ENCODE results near the gene EHD4.

EHD4 gene

DNA sequence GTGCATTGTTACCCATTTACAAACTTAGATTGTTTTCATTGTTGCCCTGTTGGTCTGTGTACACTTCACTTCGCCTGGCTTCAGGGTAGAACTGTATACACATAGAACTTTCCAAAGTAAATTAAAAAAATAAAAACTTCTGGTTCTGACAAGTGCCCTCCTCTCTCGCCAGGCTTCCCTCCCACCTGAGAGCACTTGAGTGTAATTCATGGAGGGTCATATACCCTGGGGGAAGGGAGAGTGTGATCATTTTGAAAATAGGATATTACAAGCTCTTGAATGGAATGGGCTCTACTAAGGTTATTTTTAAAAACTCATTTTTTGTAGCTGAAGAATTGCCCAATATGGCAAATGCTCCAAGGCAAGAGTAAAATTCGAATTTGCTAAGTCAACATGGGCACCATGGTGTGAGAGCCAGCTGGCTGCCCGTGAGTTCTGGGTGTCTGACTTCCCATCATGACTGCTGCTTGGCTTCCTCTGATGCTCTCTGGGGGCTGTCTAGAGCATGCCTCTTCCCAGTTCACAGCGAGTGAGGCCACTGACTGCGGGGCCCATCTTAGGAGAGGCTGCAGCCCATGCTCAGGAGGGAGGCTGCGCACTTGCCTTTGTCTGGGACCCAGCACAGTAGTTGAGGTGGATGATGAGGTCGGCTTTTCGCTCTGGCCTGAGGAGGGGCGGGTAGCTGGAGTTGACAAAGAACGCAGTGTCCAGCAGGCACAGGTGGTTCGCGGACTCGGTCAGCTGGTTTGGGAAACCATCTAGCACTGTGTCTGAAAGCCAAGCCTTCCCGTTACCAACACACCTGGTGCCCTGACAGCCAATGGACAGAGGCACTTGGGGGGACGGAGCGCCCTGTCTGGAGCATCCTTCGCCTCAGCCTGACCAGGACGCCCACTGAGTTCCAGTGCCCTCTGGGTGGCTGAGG, 13.1 kb upstream of the EHD4 start:
- FAIRE-seq (no peak), DNase-seq (ENCODE audit: insufficient read length) (no peak)
- TF ChIP-seq POLR2AphosphoS5 (IDR thresholded peaks at IDR 0.05; ENCODE audit: low read depth, low read length) (no peak), TAF1 (IDR thresholded peaks at IDR 0.05; ENCODE audit: borderline replicate concordance, low read depth, low read length) (no peak), POLR2A (IDR thresholded peaks at IDR 0.05; ENCODE audit: low read depth, low read length) (no peak)

DNA sequence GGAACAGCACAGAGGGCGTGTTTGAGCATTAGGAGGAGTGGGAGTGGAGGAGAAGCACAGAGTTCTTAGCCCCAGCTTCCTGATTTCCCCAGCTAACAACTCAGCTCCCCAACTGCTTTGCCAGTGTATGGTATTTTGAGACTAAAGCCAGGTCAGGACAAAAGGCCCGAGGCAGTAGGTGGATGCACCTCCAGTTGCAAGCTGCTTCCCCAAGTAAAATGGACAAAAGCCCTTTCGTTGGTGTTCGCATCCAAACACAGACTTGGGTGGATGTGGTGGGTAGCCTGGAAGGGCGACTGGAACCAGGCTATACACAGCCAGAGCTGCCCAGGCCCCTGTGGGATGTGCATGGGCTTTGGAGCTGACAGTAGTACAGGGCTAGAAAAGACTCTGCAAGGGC, 12.3 kb upstream of the EHD4 start:
- TF ChIP-seq TAF1 (IDR thresholded peaks at IDR 0.05; ENCODE audit: borderline replicate concordance, low read depth, low read length) (no peak), POLR2AphosphoS5 (IDR thresholded peaks at IDR 0.05; ENCODE audit: low read depth, low read length) (no peak), POLR2A (IDR thresholded peaks at IDR 0.05; ENCODE audit: low read depth, low read length) (no peak)
- FAIRE-seq (no peak), DNase-seq (ENCODE audit: insufficient read length) (no peak)

GRCh38 chr15:41983621-41984571, 11.5 kb upstream of the EHD4 start:
- FAIRE-seq (no peak), DNase-seq (ENCODE audit: insufficient read length) (no peak)
- TF ChIP-seq POLR2AphosphoS5 (IDR thresholded peaks at IDR 0.05; ENCODE audit: low read depth, low read length) (no peak), TAF1 (IDR thresholded peaks at IDR 0.05; ENCODE audit: borderline replicate concordance, low read depth, low read length) (no peak), POLR2A (IDR thresholded peaks at IDR 0.05; ENCODE audit: low read depth, low read length) (no peak)

GRCh38 chr15:41983221-41983620, 10.9 kb upstream of the EHD4 start:
- DNase-seq (ENCODE audit: insufficient read length) (no peak), FAIRE-seq (no peak)
- TF ChIP-seq POLR2A (IDR thresholded peaks at IDR 0.05; ENCODE audit: low read depth, low read length), result no peak
- TF ChIP-seq POLR2AphosphoS5 (IDR thresholded peaks at IDR 0.05; ENCODE audit: low read depth, low read length), result no peak
- TF ChIP-seq TAF1 (IDR thresholded peaks at IDR 0.05; ENCODE audit: borderline replicate concordance, low read depth, low read length), result no peak

DNA sequence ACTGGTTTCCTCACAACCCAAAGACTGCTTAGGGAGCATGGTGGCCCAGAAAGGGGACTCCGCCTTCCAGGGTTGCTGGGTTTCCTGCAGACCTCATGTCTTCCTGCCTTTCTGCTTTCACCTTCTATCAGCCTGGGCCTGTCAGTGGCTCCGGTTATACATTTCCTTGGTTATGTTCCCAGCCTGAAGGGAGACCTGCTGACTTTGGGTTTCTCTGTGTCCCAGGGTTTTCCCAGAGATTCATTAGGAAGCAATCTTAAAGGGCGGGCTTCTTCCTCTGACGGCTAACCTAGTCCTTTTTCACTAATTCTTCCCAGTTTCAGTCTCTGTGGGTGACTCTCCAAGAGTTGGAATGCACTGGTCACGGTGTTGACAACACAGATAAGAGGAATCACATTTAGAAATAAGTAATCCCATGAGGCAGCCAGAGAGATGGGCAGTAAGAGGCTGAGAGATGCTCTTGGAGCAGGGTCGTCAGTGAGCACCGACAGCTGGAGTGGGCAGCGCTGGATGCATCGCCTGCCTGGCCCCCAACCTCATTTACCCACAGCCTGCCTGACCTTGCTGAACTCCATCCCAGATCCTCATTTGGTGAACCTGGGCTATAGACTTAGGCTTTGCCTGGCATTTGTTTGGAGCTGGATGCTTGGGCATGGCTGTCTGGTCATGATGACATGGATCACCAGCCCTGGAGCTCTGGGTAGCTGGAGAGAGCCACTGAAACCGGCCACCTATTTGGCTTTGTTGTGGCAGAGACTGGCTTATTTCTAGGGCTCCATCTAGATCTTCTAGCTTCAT, 10.0 kb upstream of the EHD4 start:
- DNase-seq (ENCODE audit: insufficient read length) (no peak), FAIRE-seq (no peak)
- TF ChIP-seq TAF1 (IDR thresholded peaks at IDR 0.05; ENCODE audit: borderline replicate concordance, low read depth, low read length) (no peak), POLR2A (IDR thresholded peaks at IDR 0.05; ENCODE audit: low read depth, low read length) (no peak), POLR2AphosphoS5 (IDR thresholded peaks at IDR 0.05; ENCODE audit: low read depth, low read length) (no peak)

DNA sequence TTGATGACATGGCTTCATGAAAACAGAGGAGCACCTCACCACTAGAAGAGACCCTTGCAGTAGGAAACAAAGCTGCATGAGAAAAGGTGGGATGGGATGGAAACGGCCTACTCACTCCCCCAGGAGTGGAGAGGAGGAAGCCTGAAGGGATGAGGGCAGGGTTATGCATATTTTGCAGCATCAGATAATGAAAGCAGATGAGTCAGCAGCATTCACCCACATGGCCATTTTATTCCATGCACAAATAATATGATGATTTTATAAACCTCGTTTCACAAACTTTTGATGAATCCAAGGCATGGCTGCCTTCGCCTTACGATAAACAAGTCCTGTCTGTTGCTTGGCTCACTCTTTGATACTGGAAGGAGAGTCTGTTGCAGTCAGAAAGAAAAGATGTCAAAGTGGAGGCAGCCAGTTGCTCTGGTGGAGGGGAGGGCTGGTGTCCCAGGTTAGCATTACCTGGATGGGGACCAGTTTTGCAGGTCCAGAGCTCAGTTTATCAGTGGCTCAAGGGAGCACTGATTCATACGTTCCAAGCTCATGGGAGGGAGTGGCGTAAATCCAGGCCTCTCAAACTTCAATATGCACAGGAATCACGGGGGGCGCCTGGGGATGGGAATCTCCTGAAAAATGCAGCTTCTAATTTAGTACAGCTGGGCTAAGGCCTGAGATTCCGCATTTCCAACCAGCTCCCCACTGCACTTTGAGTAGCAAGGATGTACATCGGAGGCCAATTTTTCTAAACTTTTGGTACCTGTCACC, 9.2 kb upstream of the EHD4 start:
- FAIRE-seq (no peak), DNase-seq (ENCODE audit: insufficient read length) (no peak)
- TF ChIP-seq POLR2AphosphoS5 (IDR thresholded peaks at IDR 0.05; ENCODE audit: low read depth, low read length), result no peak
- no peak for TF ChIP-seq POLR2A (IDR thresholded peaks at IDR 0.05; ENCODE audit: low read depth, low read length)
- no peak for TF ChIP-seq TAF1 (IDR thresholded peaks at IDR 0.05; ENCODE audit: borderline replicate concordance, low read depth, low read length)

- TF ChIP-seq TAF1 (IDR thresholded peaks at IDR 0.05; ENCODE audit: borderline replicate concordance, low read depth, low read length) (no peak), POLR2A (IDR thresholded peaks at IDR 0.05; ENCODE audit: low read depth, low read length) (no peak), POLR2AphosphoS5 (IDR thresholded peaks at IDR 0.05; ENCODE audit: low read depth, low read length) (no peak)
- FAIRE-seq (no peak), DNase-seq (ENCODE audit: insufficient read length) (no peak)
Measured at GRCh38 chr15:41980654-41981323, 8.4 kb upstream of the EHD4 start.

DNA sequence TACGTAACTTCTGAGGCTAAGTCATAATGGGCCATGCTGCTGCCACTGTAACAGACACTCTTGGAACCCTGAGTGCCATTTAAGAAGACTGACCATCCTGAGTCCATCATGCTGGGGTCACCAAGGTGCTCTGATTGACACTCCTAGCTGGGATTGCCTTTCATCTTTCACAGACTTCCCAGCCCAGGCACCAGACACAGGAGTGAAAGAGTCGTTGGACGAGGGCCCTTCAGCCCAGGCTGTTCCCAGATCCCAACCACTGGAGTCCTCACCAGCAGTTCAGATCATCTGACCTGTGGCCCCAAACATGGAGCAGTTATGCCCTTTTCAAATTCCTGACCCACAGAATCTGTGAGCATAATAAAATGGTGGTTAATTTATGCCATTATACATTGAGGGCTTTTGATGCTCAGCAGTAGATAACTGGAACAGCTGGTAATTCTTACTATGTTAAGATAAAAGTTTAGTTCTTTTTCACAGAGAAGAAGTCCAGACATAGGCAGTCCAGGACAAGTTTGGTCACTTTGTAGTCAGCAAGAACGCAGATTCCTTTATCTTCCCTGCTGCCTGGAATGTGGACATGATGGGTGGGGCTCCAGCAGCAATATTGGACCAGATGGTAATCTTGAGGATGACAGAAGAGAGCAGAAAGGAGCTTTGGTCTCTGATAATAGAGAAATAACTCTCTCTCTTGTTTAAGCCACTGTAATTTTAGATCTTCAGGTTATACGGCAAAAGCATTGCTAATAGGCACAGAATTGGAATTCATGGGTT, 7.3 kb upstream of the EHD4 start:
- TF ChIP-seq POLR2AphosphoS5 (IDR thresholded peaks at IDR 0.05; ENCODE audit: low read depth, low read length), result no peak
- no peak for TF ChIP-seq POLR2A (IDR thresholded peaks at IDR 0.05; ENCODE audit: low read depth, low read length)
- TF ChIP-seq TAF1 (IDR thresholded peaks at IDR 0.05; ENCODE audit: borderline replicate concordance, low read depth, low read length), result no peak
- DNase-seq (ENCODE audit: insufficient read length) (no peak), FAIRE-seq (no peak)

DNA sequence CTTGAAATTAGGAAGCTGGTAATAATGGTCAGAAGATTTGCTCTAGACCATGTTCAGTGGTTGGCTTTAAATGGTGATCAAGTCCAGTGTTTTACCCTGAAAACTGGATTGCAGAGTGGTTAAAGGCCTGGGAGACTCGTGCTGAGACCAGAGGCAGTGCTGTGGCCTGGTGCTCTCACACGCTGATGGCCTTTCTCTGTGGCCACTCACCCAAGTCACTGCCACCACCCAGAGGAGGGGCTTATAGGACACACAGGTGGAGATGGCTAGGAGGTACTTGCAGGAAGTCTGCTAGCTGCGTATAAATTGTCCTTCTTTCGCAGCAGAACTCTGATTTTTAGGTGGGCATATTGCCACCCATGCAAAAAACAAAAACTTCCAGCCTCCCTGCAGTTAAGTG, 6.2 kb upstream of the EHD4 start:
- no peak for FAIRE-seq
- no peak for DNase-seq (ENCODE audit: insufficient read length)
- no peak for TF ChIP-seq POLR2AphosphoS5 (IDR thresholded peaks at IDR 0.05; ENCODE audit: low read depth, low read length)
- TF ChIP-seq POLR2A (IDR thresholded peaks at IDR 0.05; ENCODE audit: low read depth, low read length), result no peak
- TF ChIP-seq TAF1 (IDR thresholded peaks at IDR 0.05; ENCODE audit: borderline replicate concordance, low read depth, low read length), result no peak

All from GM12892 (cell line).